ENCODE results near the gene WAC. TPM values are rescaled to one million over a fixed set of nuclear protein-coding genes. Genes with fewer than 3 reads are reported as not detected.

WAC gene
- total RNA-seq, 1 experiment from 2014 or later, result 93.9 TPM

- intact Hi-C loops (cut with micrococcal nuclease; ENCODE audit: unreplicated experiment), result loop anchor here (10.0 kb wide), 1 partner anchor 147 kb away; no protein-coding TSS in a partner anchor
- Histone ChIP-seq H3K9me3 (ENCODE audit: insufficient read depth, low read depth) (no peaks in the 10 kb centered on the region), H3K27me3 (ENCODE audit: insufficient read depth, low read depth) (no peaks in the 10 kb centered on the region), H2AFZ (no peak overlapping the region), H3K4me1 (replicated peaks; ENCODE audit: insufficient read depth) (no peaks in the 10 kb centered on the region), H3K27ac (no peak overlapping the region), H3K4me3 (no peak overlapping the region), H3K36me3 (ENCODE audit: low read depth) (peaks cover 25% of the 10 kb centered on the region), H3K9me2 (ENCODE audit: insufficient read depth) (no peaks in the 10 kb centered on the region), H3K4me2 (no peak overlapping the region), H3K79me2 (ENCODE audit: low read depth) (peaks cover 94% of the 10 kb centered on the region), H3F3A (ENCODE audit: insufficient read depth, low read depth) (peaks cover 23% of the 10 kb centered on the region), H4K20me1 (ENCODE audit: insufficient read depth) (peaks cover 90% of the 10 kb centered on the region)
- ChIA-PET CTCF (no interaction called here), POLR2A (ENCODE audit: unreplicated experiment) (no interaction called here)
- DNase-seq, result no peak
- no peak for TF ChIP-seq EZH2 (IDR thresholded peaks at IDR 0.05; ENCODE audit: low read depth)
- no peak for TF ChIP-seq CTCF (conservative IDR thresholded peaks at IDR 0.05)
- BruUV-seq (replicated peaks), result no TSS peak
These were observed 49.0 kb downstream of the WAC start for GRCh38 chr10:28581916-28582315.

GRCh38 chr10:28585076-28585475 is 52.2 kb downstream of the WAC start:
- Histone ChIP-seq H3K79me2 (ENCODE audit: low read depth) (peaks cover 89% of the 10 kb centered on the region), H3K36me3 (ENCODE audit: low read depth) (peaks cover 18% of the 10 kb centered on the region), H2AFZ (no peak overlapping the region), H3K4me1 (replicated peaks; ENCODE audit: insufficient read depth) (no peaks in the 10 kb centered on the region), H3K4me3 (no peak overlapping the region), H3K27ac (no peak overlapping the region), H3K9me3 (ENCODE audit: insufficient read depth, low read depth) (no peaks in the 10 kb centered on the region), H3K27me3 (ENCODE audit: insufficient read depth, low read depth) (no peaks in the 10 kb centered on the region), H4K20me1 (ENCODE audit: insufficient read depth) (peaks cover 82% of the 10 kb centered on the region), H3F3A (ENCODE audit: insufficient read depth, low read depth) (peaks cover 25% of the 10 kb centered on the region), H3K4me2 (no peak overlapping the region), H3K9me2 (ENCODE audit: insufficient read depth) (no peaks in the 10 kb centered on the region)
- intact Hi-C loops (cut with micrococcal nuclease; ENCODE audit: unreplicated experiment), result loop anchor here (10.0 kb wide), 1 partner anchor 150 kb away; no protein-coding TSS in a partner anchor
- BruUV-seq (replicated peaks), result no TSS peak
- ChIA-PET CTCF (no interaction called here), POLR2A (ENCODE audit: unreplicated experiment) (interaction anchor here (0.6 kb wide), 1 partner anchor 30 kb away, joined by 9 read pairs; no protein-coding TSS in a partner anchor)
- DNase-seq, result no peak
- TF ChIP-seq CTCF (conservative IDR thresholded peaks at IDR 0.05) (no peak), EZH2 (IDR thresholded peaks at IDR 0.05; ENCODE audit: low read depth) (no peak)

- ChIA-PET CTCF (no interaction called here), POLR2A (ENCODE audit: unreplicated experiment) (no interaction called here)
- Histone ChIP-seq H4K20me1 (ENCODE audit: insufficient read depth) (peaks cover 71% of the 10 kb centered on the region), H3K27ac (no peak overlapping the region), H3F3A (ENCODE audit: insufficient read depth, low read depth) (peaks cover 20% of the 10 kb centered on the region), H3K9me3 (ENCODE audit: insufficient read depth, low read depth) (no peaks in the 10 kb centered on the region), H3K9me2 (ENCODE audit: insufficient read depth) (no peaks in the 10 kb centered on the region), H3K27me3 (ENCODE audit: insufficient read depth, low read depth) (no peaks in the 10 kb centered on the region), H3K4me3 (no peak overlapping the region), H3K4me2 (no peak overlapping the region), H3K36me3 (ENCODE audit: low read depth) (peaks cover 18% of the 10 kb centered on the region), H2AFZ (no peak overlapping the region), H3K4me1 (replicated peaks; ENCODE audit: insufficient read depth) (no peaks in the 10 kb centered on the region), H3K79me2 (ENCODE audit: low read depth) (peaks cover 82% of the 10 kb centered on the region)
- DNase-seq, result no peak
- TF ChIP-seq CTCF (conservative IDR thresholded peaks at IDR 0.05), result no peak
- no peak for TF ChIP-seq EZH2 (IDR thresholded peaks at IDR 0.05; ENCODE audit: low read depth)
- no TSS peak for BruUV-seq (replicated peaks)
- intact Hi-C loops (cut with micrococcal nuclease; ENCODE audit: unreplicated experiment), result loop anchor here (10.0 kb wide), 1 partner anchor 151 kb away; no protein-coding TSS in a partner anchor
These were observed 53.3 kb downstream of the WAC start for GRCh38 chr10:28586176-28586575.

Data from PC-9 (cell line).